ENCODE results near the gene ALKBH6.

Gene ALKBH6

DNA sequence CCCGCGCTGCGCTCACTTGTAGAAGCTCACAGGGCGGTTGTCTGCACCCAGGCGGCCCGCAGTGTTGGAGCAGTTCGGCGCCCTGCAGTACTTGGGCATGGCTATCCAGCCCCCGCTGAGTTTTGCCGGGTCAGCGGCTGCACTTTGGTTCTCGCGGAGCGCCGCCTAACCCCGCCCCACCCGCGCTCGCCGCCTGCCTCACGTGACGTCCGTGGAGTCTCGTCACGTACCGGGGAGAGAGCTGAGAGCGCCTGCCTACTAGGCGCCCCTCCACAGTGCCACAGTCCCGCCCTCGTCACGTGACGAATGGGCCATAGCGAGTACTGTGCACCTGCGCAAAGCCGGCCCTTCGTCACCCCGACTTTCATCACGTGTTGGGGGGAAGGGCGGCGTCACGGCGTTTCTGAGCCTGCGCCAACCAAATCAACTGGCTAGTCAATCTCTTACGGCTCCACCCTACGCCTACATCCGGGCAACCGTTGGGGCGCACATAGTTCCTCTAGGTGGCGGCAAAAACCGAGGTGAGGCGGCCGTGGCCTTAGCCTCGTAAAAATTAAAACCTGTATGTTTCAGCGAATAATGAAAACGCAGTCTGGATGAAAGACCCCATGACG is 40.2 kb upstream of the ALKBH6 start, which contains the start of gene THAP8 (continued):
- TF ChIP-seq OVOL3 (tag by site-specific recombination; IDR thresholded peaks at IDR 0.05): peak; percentile 79
- TF ChIP-seq ZNF530 (tag by site-specific recombination; IDR thresholded peaks at IDR 0.05; ENCODE audit: low read depth): no peak
- peak; percentile 98 for TF ChIP-seq KLF1 (tag by site-specific recombination; IDR thresholded peaks at IDR 0.05)
- TF ChIP-seq REPIN1 (tag by site-specific recombination; IDR thresholded peaks at IDR 0.05; ENCODE audit: low read depth): peak; percentile 86; the same call in 1 of the 2 replicates
- TF ChIP-seq, protein P1, sequence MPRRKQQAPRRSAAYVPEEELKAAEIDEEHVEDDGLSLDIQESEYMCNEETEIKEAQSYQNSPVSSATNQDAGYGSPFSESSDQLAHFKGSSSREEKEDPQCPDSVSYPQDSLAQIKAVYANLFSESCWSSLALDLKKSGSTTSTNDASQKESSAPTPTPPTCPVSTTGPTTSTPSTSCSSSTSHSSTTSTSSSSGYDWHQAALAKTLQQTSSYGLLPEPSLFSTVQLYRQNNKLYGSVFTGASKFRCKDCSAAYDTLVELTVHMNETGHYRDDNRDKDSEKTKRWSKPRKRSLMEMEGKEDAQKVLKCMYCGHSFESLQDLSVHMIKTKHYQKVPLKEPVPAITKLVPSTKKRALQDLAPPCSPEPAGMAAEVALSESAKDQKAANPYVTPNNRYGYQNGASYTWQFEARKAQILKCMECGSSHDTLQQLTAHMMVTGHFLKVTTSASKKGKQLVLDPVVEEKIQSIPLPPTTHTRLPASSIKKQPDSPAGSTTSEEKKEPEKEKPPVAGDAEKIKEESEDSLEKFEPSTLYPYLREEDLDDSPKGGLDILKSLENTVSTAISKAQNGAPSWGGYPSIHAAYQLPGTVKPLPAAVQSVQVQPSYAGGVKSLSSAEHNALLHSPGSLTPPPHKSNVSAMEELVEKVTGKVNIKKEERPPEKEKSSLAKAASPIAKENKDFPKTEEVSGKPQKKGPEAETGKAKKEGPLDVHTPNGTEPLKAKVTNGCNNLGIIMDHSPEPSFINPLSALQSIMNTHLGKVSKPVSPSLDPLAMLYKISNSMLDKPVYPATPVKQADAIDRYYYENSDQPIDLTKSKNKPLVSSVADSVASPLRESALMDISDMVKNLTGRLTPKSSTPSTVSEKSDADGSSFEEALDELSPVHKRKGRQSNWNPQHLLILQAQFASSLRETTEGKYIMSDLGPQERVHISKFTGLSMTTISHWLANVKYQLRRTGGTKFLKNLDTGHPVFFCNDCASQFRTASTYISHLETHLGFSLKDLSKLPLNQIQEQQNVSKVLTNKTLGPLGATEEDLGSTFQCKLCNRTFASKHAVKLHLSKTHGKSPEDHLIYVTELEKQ (tag by site-specific recombination; IDR thresholded peaks at IDR 0.05; ENCODE audit: borderline replicate concordance): peak; percentile 74; the same call in 1 of the 2 replicates
- TF ChIP-seq, protein P2, sequence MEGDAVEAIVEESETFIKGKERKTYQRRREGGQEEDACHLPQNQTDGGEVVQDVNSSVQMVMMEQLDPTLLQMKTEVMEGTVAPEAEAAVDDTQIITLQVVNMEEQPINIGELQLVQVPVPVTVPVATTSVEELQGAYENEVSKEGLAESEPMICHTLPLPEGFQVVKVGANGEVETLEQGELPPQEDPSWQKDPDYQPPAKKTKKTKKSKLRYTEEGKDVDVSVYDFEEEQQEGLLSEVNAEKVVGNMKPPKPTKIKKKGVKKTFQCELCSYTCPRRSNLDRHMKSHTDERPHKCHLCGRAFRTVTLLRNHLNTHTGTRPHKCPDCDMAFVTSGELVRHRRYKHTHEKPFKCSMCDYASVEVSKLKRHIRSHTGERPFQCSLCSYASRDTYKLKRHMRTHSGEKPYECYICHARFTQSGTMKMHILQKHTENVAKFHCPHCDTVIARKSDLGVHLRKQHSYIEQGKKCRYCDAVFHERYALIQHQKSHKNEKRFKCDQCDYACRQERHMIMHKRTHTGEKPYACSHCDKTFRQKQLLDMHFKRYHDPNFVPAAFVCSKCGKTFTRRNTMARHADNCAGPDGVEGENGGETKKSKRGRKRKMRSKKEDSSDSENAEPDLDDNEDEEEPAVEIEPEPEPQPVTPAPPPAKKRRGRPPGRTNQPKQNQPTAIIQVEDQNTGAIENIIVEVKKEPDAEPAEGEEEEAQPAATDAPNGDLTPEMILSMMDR (tag by site-specific recombination; IDR thresholded peaks at IDR 0.05): peak; percentile 92
- TF ChIP-seq, protein P3, sequence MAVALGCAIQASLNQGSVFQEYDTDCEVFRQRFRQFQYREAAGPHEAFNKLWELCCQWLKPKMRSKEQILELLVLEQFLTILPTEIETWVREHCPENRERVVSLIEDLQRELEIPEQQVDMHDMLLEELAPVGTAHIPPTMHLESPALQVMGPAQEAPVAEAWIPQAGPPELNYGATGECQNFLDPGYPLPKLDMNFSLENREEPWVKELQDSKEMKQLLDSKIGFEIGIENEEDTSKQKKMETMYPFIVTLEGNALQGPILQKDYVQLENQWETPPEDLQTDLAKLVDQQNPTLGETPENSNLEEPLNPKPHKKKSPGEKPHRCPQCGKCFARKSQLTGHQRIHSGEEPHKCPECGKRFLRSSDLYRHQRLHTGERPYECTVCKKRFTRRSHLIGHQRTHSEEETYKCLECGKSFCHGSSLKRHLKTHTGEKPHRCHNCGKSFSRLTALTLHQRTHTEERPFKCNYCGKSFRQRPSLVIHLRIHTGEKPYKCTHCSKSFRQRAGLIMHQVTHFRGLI (tag by site-specific recombination; IDR thresholded peaks at IDR 0.05): peak; percentile 36; the same call in 1 of the 2 replicates
- TF ChIP-seq ZNF660 (tag by site-specific recombination; IDR thresholded peaks at IDR 0.05): peak; percentile 54
- TF ChIP-seq, protein P4, sequence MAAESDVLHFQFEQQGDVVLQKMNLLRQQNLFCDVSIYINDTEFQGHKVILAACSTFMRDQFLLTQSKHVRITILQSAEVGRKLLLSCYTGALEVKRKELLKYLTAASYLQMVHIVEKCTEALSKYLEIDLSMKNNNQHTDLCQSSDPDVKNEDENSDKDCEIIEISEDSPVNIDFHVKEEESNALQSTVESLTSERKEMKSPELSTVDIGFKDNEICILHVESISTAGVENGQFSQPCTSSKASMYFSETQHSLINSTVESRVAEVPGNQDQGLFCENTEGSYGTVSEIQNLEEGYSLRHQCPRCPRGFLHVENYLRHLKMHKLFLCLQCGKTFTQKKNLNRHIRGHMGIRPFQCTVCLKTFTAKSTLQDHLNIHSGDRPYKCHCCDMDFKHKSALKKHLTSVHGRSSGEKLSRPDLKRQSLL (tag by site-specific recombination; IDR thresholded peaks at IDR 0.05): peak; percentile 22; the same call in 1 of the 2 replicates
- no peak for TF ChIP-seq ZNF558 (tag by site-specific recombination; IDR thresholded peaks at IDR 0.05)
- no peak for TF ChIP-seq ZNF311 (tag by site-specific recombination; IDR thresholded peaks at IDR 0.05; ENCODE audit: borderline replicate concordance)
- TF ChIP-seq, protein P5, sequence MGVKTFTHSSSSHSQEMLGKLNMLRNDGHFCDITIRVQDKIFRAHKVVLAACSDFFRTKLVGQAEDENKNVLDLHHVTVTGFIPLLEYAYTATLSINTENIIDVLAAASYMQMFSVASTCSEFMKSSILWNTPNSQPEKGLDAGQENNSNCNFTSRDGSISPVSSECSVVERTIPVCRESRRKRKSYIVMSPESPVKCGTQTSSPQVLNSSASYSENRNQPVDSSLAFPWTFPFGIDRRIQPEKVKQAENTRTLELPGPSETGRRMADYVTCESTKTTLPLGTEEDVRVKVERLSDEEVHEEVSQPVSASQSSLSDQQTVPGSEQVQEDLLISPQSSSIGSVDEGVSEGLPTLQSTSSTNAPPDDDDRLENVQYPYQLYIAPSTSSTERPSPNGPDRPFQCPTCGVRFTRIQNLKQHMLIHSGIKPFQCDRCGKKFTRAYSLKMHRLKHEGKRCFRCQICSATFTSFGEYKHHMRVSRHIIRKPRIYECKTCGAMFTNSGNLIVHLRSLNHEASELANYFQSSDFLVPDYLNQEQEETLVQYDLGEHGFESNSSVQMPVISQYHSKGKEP (tag by site-specific recombination; IDR thresholded peaks at IDR 0.05): no peak; the same call in 1 of the 2 replicates
- TF ChIP-seq ZNF391 (tag by site-specific recombination; IDR thresholded peaks at IDR 0.05; ENCODE audit: borderline replicate concordance, low read depth): peak; percentile 96
- TF ChIP-seq PRDM1 (tag by site-specific recombination; IDR thresholded peaks at IDR 0.05): no peak
- no peak for TF ChIP-seq ZNF174 (tag by site-specific recombination; IDR thresholded peaks at IDR 0.05)
- TF ChIP-seq ZNF561 (tag by site-specific recombination; IDR thresholded peaks at IDR 0.05; ENCODE audit: borderline replicate concordance): peak; percentile 95
- peak; percentile 94 for TF ChIP-seq SP2 (tag by site-specific recombination; IDR thresholded peaks at IDR 0.05)
- TF ChIP-seq, protein P6, sequence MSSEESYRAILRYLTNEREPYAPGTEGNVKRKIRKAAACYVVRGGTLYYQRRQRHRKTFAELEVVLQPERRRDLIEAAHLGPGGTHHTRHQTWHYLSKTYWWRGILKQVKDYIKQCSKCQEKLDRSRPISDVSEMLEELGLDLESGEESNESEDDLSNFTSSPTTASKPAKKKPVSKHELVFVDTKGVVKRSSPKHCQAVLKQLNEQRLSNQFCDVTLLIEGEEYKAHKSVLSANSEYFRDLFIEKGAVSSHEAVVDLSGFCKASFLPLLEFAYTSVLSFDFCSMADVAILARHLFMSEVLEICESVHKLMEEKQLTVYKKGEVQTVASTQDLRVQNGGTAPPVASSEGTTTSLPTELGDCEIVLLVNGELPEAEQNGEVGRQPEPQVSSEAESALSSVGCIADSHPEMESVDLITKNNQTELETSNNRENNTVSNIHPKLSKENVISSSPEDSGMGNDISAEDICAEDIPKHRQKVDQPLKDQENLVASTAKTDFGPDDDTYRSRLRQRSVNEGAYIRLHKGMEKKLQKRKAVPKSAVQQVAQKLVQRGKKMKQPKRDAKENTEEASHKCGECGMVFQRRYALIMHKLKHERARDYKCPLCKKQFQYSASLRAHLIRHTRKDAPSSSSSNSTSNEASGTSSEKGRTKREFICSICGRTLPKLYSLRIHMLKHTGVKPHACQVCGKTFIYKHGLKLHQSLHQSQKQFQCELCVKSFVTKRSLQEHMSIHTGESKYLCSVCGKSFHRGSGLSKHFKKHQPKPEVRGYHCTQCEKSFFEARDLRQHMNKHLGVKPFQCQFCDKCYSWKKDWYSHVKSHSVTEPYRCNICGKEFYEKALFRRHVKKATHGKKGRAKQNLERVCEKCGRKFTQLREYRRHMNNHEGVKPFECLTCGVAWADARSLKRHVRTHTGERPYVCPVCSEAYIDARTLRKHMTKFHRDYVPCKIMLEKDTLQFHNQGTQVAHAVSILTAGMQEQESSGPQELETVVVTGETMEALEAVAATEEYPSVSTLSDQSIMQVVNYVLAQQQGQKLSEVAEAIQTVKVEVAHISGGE (tag by site-specific recombination; conservative IDR thresholded peaks at IDR 0.05; ENCODE audit: low read depth): peak; percentile 44; the same call in 1 of the 2 replicates
- no peak for TF ChIP-seq ZNF707 (tag by site-specific recombination; IDR thresholded peaks at IDR 0.05)
- TF ChIP-seq KLF8 (tag by site-specific recombination; IDR thresholded peaks at IDR 0.05): peak; percentile 99
- TF ChIP-seq ZNF747 (tag by site-specific recombination; IDR thresholded peaks at IDR 0.05): no peak
- no peak; the same call in 1 of the 2 replicates for TF ChIP-seq ZNF658 (tag by site-specific recombination; IDR thresholded peaks at IDR 0.05)
- TF ChIP-seq GLIS2 (tag by site-specific recombination; IDR thresholded peaks at IDR 0.05): peak; percentile 73
- peak; percentile 96 for TF ChIP-seq ZNF629 (tag by site-specific recombination; IDR thresholded peaks at IDR 0.05)
- 0 out of 2 replicates have a peak, but pooled peaks have one; percentile 34 for TF ChIP-seq ZNF239 (tag by site-specific recombination; IDR thresholded peaks at IDR 0.05)
- peak; percentile 95 for TF ChIP-seq SP7 (tag by site-specific recombination; IDR thresholded peaks at IDR 0.05)
- TF ChIP-seq ZNF114 (tag by site-specific recombination; IDR thresholded peaks at IDR 0.05): no peak

Data from HEK293 (cell line).